A549 treated with Mapracorat at 1 μM for 4 hours (cell line): ENCODE measurements around the gene CD68. TPM values are rescaled to one million over a fixed set of nuclear protein-coding genes. Genes with fewer than 3 reads are reported as not detected.

Source experiments
- total RNA-seq: library from RNA; stranded (reverse); fragments of 200-300 nt; extraction: Qiagen RNA extraction; gene quantifications from 5 replicates; pipeline ENCODE4 v1.2.3, GENCODE V29; 2022

CD68 gene
- 26.4 to 36.3 TPM (median 34.8 TPM) in 5 replicates for total RNA-seq

GRCh38 chr17:7579001-7579833 lies at the start of gene CD68:
Gene CD68 (plus strand): TSS chr17:7579638. CDS start chr17:7579678, 40 bp downstream.

GRCh38 chr17:7548585-7549400 lies 30.6 kb upstream of the CD68 start, which contains the start of gene TNFSF12:
Gene TNFSF12 (plus strand): TSS chr17:7549058. CDS start chr17:7549154, 96 bp downstream.

GRCh38 chr17:7558544-7559319 lies 20.7 kb upstream of the CD68 start, which contains the start of gene TNFSF13:
Gene TNFSF13 (plus strand): TSS chr17:7558750. CDS start chr17:7559040, 290 bp downstream.

GRCh38 chr17:7561589-7562207 lies 17.7 kb upstream of the CD68 start, which contains the start of gene SENP3:
Gene SENP3 (plus strand): TSS chr17:7561919. CDS start chr17:7563077, 1,158 bp downstream.

GRCh38 chr17:7583253-7584109 lies 4.0 kb downstream of the CD68 start, which contains the start of gene MPDU1:
Gene MPDU1 (plus strand): TSS chr17:7583852. CDS start chr17:7583863, 11 bp downstream.

GRCh38 chr17:7589891-7590691 lies 10.7 kb downstream of the CD68 start, which contains the start of gene SOX15:
Gene SOX15 (minus strand): TSS chr17:7590094. CDS start chr17:7589676, 418 bp downstream.

GRCh38 chr17:7614425-7615264 lies 35.2 kb downstream of the CD68 start, which contains the start of gene FXR2:
Gene FXR2 (minus strand): TSS chr17:7614897. CDS start chr17:7614532, 365 bp downstream.

GRCh38 chr17:7627250-7628121 lies 48.0 kb downstream of the CD68 start, which contains the start of gene SAT2:
Gene SAT2 (minus strand): TSS chr17:7627821. CDS start chr17:7627635, 186 bp downstream.

GRCh38 chr17:7629939-7630571 lies 50.6 kb downstream of the CD68 start, which contains the start of gene SHBG:
Gene SHBG (plus strand): TSS chr17:7630135. CDS start chr17:7630173, 38 bp downstream.

Other genes starting within 250 kb of the CD68 start
- gene ACAP1, start 243.1 kb upstream of the CD68 start, total RNA-seq: 2.7 to 6.9 TPM (median 5.1 TPM) in 5 replicates
- gene KCTD11, start 227.5 kb upstream of the CD68 start, total RNA-seq: 11.0 to 13.1 TPM (median 11.3 TPM) in 5 replicates
- not detected in 5 replicates for gene TMEM95, start 224.5 kb upstream of the CD68 start, total RNA-seq
- 1.2 to 1.8 TPM (median 1.4 TPM) in 5 replicates for gene TNK1, start 198.5 kb upstream of the CD68 start, total RNA-seq
- gene PLSCR3, start 185.1 kb upstream of the CD68 start, total RNA-seq: 37.1 to 48.8 TPM (median 43.3 TPM) in 5 replicates
- 203 to 237 TPM (median 220 TPM) in 5 replicates for gene TMEM256, start 175.5 kb upstream of the CD68 start, total RNA-seq
- gene NLGN2, start 171.8 kb upstream of the CD68 start, total RNA-seq: 12.6 to 19.8 TPM (median 16.8 TPM) in 5 replicates
- gene SPEM1, start 159.3 kb upstream of the CD68 start, total RNA-seq: not detected in 5 replicates
- gene SPEM2, start 154.0 kb upstream of the CD68 start, total RNA-seq: not detected in 5 replicates
- not detected in 5 replicates for gene SPEM3, start 150.8 kb upstream of the CD68 start, total RNA-seq
- gene TMEM102, start 144.2 kb upstream of the CD68 start, total RNA-seq: 9.8 to 13.6 TPM (median 12.4 TPM) in 5 replicates
- gene FGF11, start 140.1 kb upstream of the CD68 start, total RNA-seq: 0.82 to 1.3 TPM (median 0.82 TPM) in 5 replicates
- gene CHRNB1, start 134.6 kb upstream of the CD68 start, total RNA-seq: 8.2 to 10.6 TPM (median 8.6 TPM) in 5 replicates
- 20.5 to 25.6 TPM (median 24.4 TPM) in 5 replicates for gene ZBTB4, start 100.0 kb upstream of the CD68 start, total RNA-seq
- gene SLC35G6, start 98.2 kb upstream of the CD68 start, total RNA-seq: 0.07 TPM in 1 of 5 replicates, not detected in the others
- 56.9 to 82.2 TPM (median 79.5 TPM) in 5 replicates for gene POLR2A, start 95.3 kb upstream of the CD68 start, total RNA-seq
- gene TNFSF12, start 30.6 kb upstream of the CD68 start, total RNA-seq: 10.0 to 13.5 TPM (median 10.9 TPM) in 5 replicates
- gene TNFSF13, start 20.9 kb upstream of the CD68 start, total RNA-seq: 0.70 to 1.2 TPM (median 1.0 TPM) in 5 replicates
- gene SENP3, start 17.7 kb upstream of the CD68 start, total RNA-seq: 92.9 to 104 TPM (median 96.8 TPM) in 5 replicates
- 114 to 148 TPM (median 118 TPM) in 5 replicates for gene MPDU1, start 4.2 kb downstream of the CD68 start, total RNA-seq
- gene SOX15, start 10.5 kb downstream of the CD68 start, total RNA-seq: 0.16 to 0.52 TPM (median 0.34 TPM) in 5 replicates
- 51.9 to 59.1 TPM (median 57.7 TPM) in 5 replicates for gene FXR2, start 35.3 kb downstream of the CD68 start, total RNA-seq
- 64.6 to 86.2 TPM (median 81.5 TPM) in 5 replicates for gene SAT2, start 48.2 kb downstream of the CD68 start, total RNA-seq
- gene SHBG, start 50.5 kb downstream of the CD68 start, total RNA-seq: 0.31 to 0.69 TPM (median 0.67 TPM) in 5 replicates
- gene ATP1B2, start 71.3 kb downstream of the CD68 start, total RNA-seq: 0.08 to 0.45 TPM (median 0.10 TPM) in 5 replicates
- 41.5 to 46.5 TPM (median 42.4 TPM) in 5 replicates for gene TP53, start 107.9 kb downstream of the CD68 start, total RNA-seq
- gene WRAP53, start 108.8 kb downstream of the CD68 start, total RNA-seq: 32.1 to 42.0 TPM (median 40.9 TPM) in 5 replicates
- gene EFNB3, start 125.6 kb downstream of the CD68 start, total RNA-seq: 1.1 to 1.3 TPM (median 1.2 TPM) in 5 replicates
- 0.01 to 0.02 TPM (median 0.01 TPM) in 4 of 5 replicates, not detected in the other for gene DNAH2, start 138.1 kb downstream of the CD68 start, total RNA-seq